GM13977 (cell line): Measurements from ENCODE around the gene TUBGCP4.

Experiments
- DNase-seq: peaks from one replicate; pipeline ENCODE4 v3.0.0; 2012; ENCODE audit warnings: low spot score
- in situ Hi-C: fragments of 300-500 bp; cut with MboI; formaldehyde crosslinking; loops from one replicate; pipeline ENCODE4 v1.12.0; 2022; ENCODE audit warnings: low sequenced_read_pairs, low pct_unique_long_range_greater_than_20kb, mixed read lengths, inconsistent platforms; ENCODE audit not compliant: unreplicated experiment
- TF ChIP-seq, protein P1 (sequence below): IDR thresholded peaks from 2 replicates; pipeline ENCODE4 v1.5.1; 2012; ENCODE audit warnings: mild to moderate bottlenecking, control low read depth; ENCODE audit not compliant: insufficient read depth; ENCODE audit errors: extremely low read depth, missing control alignments

The TUBGCP4 gene, protein sequence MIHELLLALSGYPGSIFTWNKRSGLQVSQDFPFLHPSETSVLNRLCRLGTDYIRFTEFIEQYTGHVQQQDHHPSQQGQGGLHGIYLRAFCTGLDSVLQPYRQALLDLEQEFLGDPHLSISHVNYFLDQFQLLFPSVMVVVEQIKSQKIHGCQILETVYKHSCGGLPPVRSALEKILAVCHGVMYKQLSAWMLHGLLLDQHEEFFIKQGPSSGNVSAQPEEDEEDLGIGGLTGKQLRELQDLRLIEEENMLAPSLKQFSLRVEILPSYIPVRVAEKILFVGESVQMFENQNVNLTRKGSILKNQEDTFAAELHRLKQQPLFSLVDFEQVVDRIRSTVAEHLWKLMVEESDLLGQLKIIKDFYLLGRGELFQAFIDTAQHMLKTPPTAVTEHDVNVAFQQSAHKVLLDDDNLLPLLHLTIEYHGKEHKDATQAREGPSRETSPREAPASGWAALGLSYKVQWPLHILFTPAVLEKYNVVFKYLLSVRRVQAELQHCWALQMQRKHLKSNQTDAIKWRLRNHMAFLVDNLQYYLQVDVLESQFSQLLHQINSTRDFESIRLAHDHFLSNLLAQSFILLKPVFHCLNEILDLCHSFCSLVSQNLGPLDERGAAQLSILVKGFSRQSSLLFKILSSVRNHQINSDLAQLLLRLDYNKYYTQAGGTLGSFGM

DNA sequence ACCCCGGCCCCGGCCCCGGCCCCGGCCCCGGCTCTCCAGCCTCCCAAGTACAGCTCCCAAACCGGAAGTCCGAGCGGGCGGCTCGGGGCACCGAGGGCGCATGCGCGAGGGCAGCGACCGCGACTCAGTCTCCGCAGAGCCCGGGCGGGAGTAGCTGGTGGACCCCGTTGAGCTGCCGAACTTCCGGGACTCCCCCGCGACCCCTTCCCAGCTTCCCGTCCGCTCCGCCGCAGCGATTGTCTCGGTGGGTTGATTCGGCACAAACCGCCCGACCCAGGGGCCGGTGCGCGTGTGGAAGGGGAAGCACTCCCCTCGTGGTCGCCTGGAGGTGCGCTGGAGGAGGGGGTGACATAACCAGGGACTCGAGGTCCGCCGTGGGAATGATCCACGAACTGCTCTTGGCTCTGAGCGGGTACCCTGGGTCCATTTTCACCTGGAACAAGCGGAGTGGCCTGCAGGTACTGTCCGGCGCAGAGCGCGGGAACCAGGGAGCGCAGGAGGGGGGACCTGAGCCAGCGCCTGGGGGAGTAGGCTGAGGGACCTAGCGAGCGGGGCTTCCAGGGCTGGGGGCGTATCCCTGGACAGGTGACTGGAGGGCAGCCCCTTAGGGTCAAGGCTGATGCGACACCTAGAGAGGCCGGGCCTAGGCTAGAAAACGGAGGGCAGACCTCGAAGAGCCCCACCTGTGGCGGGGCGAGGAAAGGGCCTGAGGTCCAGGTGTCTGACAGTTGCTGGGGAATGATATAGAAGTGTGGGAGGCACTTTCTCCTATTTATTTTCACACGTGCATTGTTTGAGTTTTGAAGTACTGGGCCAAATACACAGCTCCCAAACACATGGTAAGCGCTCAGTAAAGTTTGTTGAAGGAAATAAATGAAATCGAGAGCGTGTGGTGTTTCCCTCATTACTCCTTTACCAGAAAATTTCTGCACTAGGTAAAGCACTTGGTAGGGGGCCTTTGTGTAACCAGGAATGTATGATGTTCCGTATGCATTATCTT, at the start of gene TUBGCP4, which contains the start of gene ZSCAN29:
TSS of gene TUBGCP4 (plus strand) at position 127 of the 1,000 bp plus-strand sequence. CDS start at position 381, 254 bp downstream.
TSS of gene ZSCAN29 (minus strand) at position 69 of the 1,000 bp plus-strand sequence. CDS start 1,130 bp downstream, outside the sequence.
- DNase-seq, result peak; percentile 95
- in situ Hi-C loops, result no loop called here
- TF ChIP-seq, protein P1, sequence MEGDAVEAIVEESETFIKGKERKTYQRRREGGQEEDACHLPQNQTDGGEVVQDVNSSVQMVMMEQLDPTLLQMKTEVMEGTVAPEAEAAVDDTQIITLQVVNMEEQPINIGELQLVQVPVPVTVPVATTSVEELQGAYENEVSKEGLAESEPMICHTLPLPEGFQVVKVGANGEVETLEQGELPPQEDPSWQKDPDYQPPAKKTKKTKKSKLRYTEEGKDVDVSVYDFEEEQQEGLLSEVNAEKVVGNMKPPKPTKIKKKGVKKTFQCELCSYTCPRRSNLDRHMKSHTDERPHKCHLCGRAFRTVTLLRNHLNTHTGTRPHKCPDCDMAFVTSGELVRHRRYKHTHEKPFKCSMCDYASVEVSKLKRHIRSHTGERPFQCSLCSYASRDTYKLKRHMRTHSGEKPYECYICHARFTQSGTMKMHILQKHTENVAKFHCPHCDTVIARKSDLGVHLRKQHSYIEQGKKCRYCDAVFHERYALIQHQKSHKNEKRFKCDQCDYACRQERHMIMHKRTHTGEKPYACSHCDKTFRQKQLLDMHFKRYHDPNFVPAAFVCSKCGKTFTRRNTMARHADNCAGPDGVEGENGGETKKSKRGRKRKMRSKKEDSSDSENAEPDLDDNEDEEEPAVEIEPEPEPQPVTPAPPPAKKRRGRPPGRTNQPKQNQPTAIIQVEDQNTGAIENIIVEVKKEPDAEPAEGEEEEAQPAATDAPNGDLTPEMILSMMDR, result peak; percentile 55

DNA sequence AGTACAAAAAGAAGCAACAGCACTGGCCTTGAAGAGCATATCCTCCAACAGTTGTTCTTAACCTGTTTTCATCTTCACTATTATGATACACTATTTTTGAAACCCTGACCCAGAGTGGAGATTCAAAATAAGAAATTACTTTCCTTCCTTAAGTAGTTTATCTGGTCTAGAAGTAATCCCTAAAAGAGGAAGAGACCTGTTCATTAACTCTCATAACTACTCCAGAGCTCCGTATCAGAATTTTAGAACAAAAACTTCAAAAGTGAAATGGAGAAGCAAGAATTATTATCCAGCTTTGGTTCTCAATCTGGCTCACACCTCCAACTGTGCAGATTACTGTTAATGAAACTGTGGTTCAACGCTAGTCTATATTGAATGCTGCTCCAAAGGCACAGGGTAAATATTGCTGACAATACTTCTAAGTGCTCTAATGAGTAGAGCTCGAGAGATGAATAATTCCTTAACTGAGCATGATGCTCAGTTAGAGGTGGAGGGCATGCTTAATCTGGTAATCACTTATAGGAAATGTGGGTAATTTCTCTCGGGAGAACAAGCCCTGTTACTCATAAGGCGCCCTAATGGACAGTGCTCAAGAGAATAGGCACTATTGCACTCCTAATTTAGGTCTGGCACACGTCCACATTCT, 45.7 kb upstream of the TUBGCP4 start:
- TF ChIP-seq, protein P1, result no peak
- DNase-seq, result no peak
- in situ Hi-C loops, result no loop called here

DNA sequence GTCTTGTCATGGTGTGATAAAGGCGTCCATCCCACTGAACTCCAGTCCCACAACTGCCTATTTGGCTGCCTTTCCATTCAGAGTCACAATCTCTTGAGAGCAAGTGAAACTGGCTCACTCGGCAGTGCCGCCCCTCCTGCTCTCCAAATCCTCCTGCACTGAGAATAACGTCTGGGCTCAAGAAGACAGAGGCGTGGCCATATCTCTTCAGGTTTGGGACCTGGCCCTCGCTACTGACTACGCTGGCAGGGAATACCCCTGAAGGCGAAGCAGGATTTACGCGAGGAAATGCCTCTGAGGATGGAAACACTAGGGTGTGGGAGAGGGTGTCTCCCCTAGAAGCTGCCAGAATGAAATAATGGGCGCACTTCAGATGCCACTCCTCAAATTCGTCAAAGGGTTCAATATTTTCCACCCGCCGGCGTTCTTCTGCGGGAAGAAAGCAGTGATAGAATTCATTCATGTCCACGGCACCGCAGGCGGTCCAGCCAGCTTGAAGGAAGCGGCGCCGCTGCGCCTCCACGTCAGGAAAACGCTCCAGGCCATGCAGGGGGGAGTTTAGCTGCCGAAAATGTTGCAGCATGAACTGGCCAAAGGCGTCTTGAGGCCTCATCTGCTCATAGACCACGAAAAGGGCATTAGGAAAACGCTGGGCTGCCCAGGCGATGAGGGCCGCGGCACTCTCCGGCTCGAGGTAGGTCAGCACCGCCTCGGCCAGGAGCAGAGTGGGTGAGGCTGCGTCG, 41.5 kb upstream of the TUBGCP4 start:
- DNase-seq, result no peak
- in situ Hi-C loops, result no loop called here
- TF ChIP-seq, protein P1, result no peak

DNA sequence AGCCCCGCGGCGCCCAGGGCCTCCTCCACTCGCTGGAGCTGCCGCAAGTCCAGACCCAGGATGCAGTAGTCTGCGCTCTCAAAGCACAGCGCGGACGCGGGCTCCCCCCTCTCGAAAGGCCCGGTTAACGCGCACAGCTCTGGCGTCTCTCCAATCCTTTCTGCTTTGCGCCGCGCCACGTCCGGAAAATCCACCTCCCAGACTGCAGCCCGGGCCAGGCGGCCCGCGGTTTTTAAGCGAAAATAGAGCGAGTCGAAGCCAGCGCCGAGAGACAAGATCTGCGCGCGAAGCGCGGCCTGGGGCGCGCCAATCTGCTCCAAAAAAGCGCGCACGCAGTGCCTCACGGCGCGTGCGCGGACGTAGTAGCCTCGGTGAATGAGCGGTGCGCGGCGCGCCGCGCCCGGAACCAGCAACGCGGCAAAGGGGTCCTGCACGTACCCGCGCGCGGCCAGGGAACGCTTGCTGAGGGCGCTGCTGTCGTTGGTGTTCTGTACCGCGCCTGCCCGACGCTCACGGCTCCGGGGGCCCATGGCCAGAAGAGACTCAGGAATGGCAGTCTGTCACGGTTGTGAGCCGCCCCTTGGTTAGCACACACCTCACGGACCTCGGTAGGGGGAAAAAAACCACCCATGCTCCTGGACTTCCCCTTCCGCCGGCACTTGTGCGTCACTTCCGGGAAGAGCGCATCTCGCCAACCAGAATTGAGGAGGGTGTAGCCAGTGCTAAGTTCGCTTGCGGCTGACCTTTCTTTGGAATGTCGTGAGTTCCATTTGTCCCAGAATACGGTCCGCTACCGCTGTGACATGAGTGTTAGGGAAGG, 40.7 kb upstream of the TUBGCP4 start, which contains the start of gene LCMT2:
TSS of gene LCMT2 (minus strand) at position 614 of the 820 bp plus-strand sequence. CDS start at position 530, 84 bp downstream.
- TF ChIP-seq, protein P1, result no peak
- peak; percentile 92 for DNase-seq
- in situ Hi-C loops, result no loop called here

DNA sequence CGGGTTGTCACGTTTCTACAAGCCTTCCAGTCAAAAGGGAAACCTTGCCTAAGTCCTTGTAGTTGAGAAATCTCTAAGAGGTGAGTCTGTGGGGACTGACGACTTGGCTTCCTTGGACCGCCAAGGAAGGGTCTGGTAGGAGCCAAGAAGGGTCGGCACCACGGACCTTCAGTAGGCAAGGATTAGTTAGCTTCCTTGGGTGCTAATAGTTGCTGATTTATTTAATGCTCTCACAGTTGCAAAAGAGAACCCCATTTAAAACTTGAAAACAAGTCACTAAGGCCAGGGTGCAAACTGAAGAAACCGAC, 40.2 kb upstream of the TUBGCP4 start:
- TF ChIP-seq, protein P1, result no peak
- DNase-seq, result no peak
- in situ Hi-C loops, result no loop called here
